HL-60/S4 (cell line): ENCODE data around the gene RRP1.

Source experiments
- in situ Hi-C: fragments of 300-500 bp; cut with MboI; formaldehyde crosslinking; loops from 2 replicates; pipeline ENCODE4 v1.14.3; 2022; ENCODE audit warnings: low sequenced_read_pairs

The RRP1 gene

GRCh38 chr21:43789276-43790009 lies at the start of gene RRP1:
Gene RRP1, plus strand, starts transcription at chr21:43789577. Its CDS starts 53 bp downstream, at chr21:43789630.
- in situ Hi-C loops: no loop called here

GRCh38 chr21:43739621-43740435 lies 49.5 kb upstream of the RRP1 start:
- in situ Hi-C loops: no loop called here

DNA sequence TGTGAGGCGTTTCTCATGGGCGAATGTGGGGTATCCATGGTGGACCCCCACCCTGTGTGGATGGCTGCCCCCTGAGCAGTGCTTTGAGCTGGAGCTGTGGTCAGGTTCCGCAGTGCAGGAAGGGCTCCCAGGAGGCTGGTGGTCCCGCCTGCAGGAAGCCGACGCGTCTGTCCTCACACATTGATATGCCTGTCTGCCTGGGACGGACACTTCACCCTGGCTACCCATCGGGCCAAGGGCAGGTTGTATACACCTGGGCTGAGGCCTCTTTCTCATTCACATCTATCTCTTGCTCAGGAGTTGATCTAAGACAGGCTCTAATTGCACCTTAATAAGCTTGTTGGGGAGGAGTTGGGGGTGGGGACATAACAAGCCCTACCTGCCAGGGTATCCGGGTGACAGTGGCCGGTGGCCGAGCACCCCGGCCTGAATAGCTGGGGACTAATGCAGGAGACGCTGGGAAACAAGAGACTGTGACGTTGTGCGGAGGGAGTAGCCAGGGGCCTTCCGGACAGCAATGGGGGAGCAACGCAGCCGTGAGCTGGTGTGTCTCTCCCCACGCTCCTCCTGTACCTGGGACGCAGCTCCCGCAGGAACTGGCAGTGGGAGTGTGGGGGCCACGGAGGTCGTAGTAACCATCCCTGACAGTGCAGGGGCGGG lies 48.8 kb upstream of the RRP1 start:
- in situ Hi-C loops: no loop called here

DNA sequence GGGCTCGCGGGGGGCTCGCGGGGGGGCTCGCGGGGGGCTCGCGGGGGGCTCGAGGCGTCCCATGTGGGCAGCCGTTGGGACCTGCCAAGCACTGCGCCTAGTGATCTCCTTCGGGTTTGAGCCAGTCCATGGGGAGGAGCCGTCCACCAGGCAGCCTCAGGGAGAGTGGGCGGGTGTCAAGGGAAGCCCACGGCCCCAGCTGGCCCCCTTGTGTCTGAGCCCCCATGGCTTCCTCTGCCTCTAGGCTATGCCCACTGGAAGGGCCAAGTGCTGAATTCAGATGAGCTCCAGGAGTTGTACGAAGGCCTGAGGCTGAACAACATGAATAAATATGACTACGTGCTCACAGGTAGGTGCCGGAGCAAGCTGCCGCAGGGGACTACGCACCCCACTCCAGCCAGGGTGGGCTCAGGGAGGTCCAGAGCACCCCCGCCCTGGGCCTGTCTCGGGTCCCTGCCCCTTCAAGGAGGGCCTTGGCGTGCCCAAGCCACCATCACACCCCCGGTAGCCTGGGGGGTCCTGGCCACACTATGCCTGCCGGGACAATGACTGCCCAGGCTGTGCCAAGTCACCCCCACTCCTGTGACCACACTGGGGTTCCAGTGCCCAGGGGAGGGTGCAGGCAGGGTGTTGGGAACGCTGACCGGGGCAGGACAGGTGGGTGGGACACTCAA lies 47.8 kb upstream of the RRP1 start:
- in situ Hi-C loops: no loop called here

- in situ Hi-C loops: no loop called here
These were observed 45.4 kb upstream of the RRP1 start for GRCh38 chr21:43743947-43744346.

GRCh38 chr21:43744725-43745124 lies 44.7 kb upstream of the RRP1 start:
- in situ Hi-C loops: no loop called here

DNA sequence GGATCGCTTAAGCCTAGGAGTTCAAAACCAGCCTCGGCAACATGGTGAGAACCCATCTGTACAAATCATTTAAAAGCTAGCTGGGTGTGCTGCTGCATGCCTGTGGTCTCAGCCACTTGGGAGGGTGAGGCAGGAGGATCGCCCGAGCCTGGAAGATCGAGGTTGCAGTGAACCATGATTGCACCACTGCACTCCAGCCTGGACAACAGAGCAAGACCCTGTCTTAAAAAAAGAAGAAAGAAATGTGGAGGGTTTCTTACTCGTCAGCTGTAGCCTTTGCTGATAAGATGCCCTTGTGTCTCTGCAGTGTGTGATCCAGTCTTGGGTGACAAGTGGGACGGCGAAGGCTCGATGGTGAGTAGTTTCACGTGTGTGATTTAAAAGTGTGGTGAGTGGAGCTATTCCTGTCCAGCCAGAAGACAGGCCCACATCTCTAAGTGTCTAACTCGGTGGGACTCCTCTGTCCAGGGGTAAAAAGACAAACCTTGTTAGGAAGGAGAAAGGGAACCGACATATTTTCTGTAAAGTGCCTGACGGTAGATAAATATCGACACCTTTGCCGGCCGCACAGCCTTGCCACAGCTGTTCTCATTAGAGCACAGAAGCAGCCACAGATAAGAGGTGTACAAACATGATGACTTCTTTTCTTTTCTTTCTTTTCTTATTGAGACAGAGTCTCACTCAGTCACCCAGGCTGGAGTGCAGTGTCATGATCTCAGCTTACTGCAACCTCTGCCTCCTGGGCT lies 43.4 kb upstream of the RRP1 start:
- in situ Hi-C loops: no loop called here

DNA sequence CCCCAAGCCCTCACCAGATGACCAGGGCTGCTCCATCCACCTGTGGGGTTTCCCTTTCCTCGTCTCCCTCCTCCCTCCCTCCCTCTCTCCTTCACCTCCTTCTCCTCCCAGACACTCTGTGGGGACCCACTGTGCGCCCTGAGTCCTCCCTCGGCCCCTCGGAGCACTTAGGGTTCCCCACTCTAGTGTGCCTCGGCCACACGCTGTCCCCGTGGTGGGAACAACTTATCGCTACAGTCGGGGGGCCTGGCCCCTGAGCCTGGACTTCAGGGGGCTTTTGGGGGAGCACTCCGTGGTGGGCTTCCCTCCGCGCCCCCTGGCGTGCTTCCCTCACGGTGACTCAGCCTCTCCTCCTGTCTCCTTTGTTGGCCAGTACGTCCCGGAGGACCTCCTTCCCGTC lies 40.8 kb upstream of the RRP1 start:
- in situ Hi-C loops: no loop called here

- in situ Hi-C loops: no loop called here
These were observed 39.6 kb upstream of the RRP1 start for GRCh38 chr21:43749651-43750262.

DNA sequence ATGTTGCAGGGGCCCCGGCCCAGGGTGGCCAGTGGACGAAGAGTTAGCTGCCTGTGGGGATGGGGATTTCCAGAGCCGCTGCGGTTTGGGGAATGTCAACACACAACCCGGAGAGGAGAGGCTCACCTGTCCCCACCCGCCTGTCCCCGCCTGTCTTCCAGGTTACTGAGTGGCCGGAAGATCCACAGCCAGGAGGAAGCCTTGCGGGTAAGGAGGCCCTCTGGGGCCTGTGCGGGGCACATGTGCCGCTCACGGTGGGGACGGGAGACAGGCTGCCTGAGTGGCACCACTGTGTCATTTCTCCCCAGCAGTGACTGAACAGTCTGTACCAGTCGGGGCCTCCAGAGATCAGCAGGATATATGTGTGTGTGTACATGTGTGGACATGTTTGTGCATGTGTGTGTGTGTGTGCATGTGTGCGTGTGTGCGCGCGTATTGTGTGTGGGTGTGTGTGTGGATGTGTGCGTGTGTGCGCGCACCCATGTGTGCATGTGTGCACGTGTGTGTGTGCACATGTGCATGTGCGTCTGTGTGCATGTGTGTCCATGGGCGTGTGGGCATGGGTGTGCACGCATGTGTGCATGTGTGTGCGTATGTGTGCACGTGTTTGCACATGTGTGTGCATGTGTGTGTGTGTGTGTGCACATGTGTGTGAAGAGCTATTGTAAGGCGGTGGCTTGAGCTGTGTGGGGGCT lies 38.9 kb upstream of the RRP1 start:
- in situ Hi-C loops: no loop called here

DNA sequence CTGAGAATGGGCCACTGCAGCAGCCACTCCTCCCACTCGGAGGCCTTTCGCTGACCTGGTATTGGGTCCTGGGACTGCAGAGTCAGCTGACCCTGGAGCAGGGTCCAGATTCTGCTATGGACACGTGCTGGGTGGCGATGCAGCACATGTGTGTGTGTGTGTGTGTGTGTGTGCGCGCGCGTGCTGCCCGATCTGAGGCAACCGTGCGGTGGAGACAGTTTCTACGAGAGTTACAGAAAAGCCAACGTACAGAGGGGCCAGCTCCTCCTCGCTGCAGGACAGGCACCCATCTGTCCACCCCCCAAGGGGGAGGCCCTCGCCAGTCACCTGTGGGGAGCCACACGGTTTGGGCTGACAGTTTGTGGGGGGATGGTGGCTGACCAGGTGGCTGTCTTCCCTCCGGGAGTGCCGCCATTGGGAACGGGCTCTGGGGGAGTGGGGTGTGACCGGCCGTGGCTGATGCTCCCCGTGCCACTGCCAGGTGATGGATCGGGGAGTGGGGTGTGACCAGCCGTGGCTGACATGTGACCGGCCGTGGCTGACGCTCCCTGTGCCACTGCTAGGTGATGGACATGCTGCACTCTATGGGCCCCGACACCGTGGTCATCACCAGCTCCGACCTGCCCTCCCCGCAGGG lies 37.3 kb upstream of the RRP1 start:
- in situ Hi-C loops: no loop called here

- in situ Hi-C loops: no loop called here
These were observed 36.5 kb upstream of the RRP1 start for GRCh38 chr21:43752758-43753438.

GRCh38 chr21:43753439-43753799 lies 36.0 kb upstream of the RRP1 start:
- in situ Hi-C loops: no loop called here

- in situ Hi-C loops: no loop called here
These were observed 34.2 kb upstream of the RRP1 start for GRCh38 chr21:43754948-43755781.

- in situ Hi-C loops: no loop called here
These were observed 33.4 kb upstream of the RRP1 start for GRCh38 chr21:43755820-43756594.

- in situ Hi-C loops: no loop called here
These were observed 31.8 kb upstream of the RRP1 start for GRCh38 chr21:43757601-43758000.

- in situ Hi-C loops: no loop called here
These were observed 31.2 kb upstream of the RRP1 start for GRCh38 chr21:43758111-43758641.
